NCI-H1105 treated with DMSO at 0.1 percent for 48 hours (cell line): ENCODE results near the gene MCC.

Experiments
- DNase-seq: peaks from one replicate; lab custom pipeline; 2025; lab: John Stamatoyannopoulos, UW

MCC gene

GRCh38 chr5:113364466-113364865, 123.8 kb downstream of the MCC start:
- no peak for DNase-seq

- no peak for DNase-seq
Measured at GRCh38 chr5:113361701-113362100, 126.6 kb downstream of the MCC start.

- DNase-seq = no peak
Measured at GRCh38 chr5:113359419-113359818, 128.8 kb downstream of the MCC start.

- no peak for DNase-seq
Measured at GRCh38 chr5:113358696-113359095, 129.6 kb downstream of the MCC start.

- no peak for DNase-seq
Measured at GRCh38 chr5:113357696-113358476, 130.4 kb downstream of the MCC start.

DNA sequence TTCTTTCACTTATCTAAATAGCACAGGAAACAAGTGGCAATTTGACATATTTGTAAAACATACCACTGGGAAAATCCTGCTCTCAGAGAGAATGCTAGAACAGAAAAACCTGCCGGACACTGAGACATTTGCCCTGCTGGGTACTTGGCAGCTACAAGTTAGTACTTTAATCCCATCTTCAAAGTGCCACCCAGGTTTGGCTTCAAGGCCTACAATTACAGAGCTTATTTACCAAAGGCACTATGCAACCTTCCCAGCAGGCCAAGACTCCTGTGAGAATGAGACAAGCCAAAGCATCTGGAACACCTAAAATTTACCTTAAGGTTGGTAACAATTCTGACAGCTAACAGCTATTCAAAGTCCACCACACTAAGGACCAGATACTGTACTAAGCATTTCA, 131.8 kb downstream of the MCC start:
- no peak for DNase-seq

GRCh38 chr5:113354055-113354454, 134.2 kb downstream of the MCC start:
- DNase-seq = no peak

- no peak for DNase-seq
Measured at GRCh38 chr5:113347572-113347971, 140.7 kb downstream of the MCC start.

- peak; percentile 4 for DNase-seq
Measured at GRCh38 chr5:113344973-113345940, 143.0 kb downstream of the MCC start.

- DNase-seq = no peak
Measured at GRCh38 chr5:113343343-113343742, 144.9 kb downstream of the MCC start.

DNA sequence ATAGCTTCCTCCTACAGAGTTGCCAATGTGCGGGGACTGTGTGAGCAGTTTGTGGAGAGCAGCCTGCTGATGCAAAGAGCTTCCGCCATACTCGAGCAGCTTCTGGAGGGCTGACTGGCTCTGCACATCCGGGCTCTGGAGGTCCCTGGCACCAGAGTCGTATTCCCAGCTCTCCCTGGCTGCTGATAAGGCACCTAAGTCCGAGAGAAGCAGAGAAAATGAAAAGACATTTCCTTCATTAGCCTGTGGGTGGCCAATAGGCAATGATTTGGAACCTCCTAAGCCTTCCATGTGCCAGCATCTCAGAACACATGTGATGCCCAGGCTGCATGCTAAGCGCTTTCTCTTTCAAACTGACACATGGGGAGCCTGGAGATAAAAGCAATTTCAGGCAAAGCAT, 147.7 kb downstream of the MCC start:
- DNase-seq = no peak

GRCh38 chr5:113338628-113339027, 149.6 kb downstream of the MCC start:
- no peak for DNase-seq

GRCh38 chr5:113337515-113338415, 150.5 kb downstream of the MCC start:
- DNase-seq = no peak

DNA sequence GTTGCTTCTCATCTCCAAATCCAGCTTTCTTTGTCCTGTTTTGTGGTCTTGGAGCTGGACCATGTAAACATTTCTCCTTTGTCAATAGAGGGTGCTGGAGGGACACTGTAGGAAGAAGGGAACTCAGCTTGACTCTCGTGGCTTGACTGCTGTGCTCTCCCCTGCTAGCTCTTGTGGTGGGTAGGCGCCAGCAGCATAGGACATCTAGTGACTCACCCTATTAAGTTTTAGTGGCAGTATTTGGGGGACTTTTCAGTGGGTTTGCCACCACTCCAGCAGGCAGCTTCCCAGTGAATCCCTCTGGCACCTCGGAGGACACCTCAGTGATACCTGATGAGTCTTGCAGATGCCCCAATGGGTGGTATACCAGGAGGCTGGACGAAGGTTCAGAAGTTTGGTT, 151.3 kb downstream of the MCC start:
- no peak for DNase-seq

DNA sequence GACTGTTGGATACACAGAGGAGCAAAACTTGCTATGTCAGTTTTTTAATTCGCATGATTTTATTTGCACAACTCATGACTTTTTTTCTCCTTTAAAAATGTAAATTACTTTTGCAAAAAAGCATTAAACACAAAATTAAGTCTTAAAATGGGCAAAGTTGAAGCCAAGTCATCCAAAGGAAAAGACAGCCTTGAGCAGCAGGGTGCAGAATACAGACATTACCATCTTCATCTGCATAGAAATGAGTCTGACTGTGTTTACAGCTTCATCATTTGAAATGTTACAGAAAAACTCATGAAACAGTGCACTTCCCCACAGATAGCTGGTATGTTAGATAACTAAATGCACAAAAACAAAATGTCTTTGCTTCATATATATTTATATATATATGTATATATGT, 154.8 kb downstream of the MCC start:
- no peak for DNase-seq

GRCh38 chr5:113331209-113331551, 157.1 kb downstream of the MCC start:
- DNase-seq = no peak

DNA sequence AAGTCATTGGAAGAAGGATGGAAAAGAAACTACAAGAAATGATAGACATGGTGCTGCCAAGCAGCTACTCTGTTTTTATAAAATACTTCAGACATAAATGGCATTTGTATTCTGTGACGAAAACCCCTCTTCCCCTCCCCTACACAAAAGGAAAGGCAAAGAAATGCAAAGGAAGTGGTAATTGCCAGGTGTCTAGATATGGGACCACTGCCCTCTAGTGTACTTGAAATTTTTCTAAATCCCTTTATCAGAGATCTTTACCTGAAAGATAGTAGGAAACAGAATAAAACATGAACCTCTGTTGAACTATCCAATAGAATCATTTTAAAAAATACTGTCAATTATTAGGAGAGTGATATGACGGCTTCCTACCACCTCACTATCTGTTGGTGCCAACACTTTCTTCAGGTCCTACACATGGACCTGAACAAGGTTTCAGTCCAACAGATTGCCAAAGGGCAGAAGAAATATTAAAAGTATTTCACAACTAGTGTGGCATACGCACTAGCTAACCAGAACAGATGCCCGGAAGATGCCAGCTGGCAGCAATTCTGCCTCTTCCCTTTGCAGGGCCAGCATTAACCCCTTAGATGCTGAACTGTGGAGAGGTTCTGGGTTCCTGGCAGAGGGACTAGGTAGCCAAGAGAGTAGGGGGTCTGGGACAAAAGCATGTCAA, 157.6 kb downstream of the MCC start:
- peak; percentile 10 for DNase-seq

DNA sequence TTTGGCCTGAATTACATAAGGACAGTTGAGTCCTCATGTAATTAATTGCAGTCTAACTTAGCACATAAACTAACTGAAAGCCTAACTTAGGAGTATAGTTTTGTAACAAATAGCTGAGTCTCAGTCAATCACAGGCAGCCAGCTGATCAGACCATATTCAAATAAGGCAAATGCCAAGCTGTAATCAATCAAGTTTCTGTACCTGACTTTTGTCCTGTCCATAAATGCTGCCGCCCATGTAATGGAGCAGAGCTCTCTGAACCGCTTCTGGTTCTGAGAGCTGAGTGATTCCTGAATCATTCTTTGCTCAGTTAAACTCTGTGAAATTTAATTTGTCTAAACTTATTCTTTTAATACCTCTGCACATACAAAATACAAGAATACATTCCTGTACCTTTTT, 158.3 kb downstream of the MCC start:
- DNase-seq = no peak

DNA sequence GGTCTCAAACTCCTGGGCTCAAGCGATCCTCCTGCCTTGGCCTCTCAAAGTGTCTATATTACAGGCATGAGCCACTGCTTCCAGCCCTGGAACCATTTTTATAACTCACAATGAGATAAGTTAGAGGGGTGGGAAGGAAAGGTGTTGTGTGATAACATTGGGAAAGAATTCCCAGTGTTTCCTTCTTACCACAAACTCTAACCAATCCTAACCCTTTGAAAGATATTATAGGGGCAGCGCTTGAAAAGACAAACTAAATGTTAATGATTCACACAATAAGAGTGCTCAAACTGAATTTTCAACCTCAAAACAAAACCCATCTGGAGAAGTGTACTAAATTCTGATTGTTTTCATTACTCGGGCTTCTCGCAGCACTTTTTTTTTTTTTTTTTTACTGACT, 163.2 kb downstream of the MCC start:
- DNase-seq = no peak

DNA sequence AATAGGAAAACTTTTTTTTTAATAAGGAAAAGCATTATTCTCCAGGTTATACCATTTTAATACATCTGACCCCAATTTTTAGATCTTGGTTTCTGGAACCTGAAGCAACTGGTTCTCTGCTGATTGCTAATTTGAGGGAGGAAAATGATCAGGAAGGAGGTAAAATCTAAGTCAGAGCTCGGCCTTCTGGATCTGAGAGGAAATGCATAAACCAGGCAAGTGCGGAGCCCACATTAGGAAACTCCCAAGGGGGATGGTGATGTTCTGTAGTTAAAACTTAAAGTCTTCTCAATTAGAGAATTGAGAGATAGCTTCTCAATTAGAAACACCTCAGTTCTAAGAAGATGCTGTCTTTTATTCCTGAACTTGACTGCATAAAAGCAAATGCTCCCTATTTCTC, 167.0 kb downstream of the MCC start:
- DNase-seq = no peak

- DNase-seq = no peak
Measured at GRCh38 chr5:113320273-113320780, 167.9 kb downstream of the MCC start.
